ENCODE measurements around the gene ADGRG3.
"Not testable (repeated sequence)": the region's sequence is repeated elsewhere in the genome, so short reads cannot be mapped to it uniquely, and the experiment has no call there.

ADGRG3 gene

DNA sequence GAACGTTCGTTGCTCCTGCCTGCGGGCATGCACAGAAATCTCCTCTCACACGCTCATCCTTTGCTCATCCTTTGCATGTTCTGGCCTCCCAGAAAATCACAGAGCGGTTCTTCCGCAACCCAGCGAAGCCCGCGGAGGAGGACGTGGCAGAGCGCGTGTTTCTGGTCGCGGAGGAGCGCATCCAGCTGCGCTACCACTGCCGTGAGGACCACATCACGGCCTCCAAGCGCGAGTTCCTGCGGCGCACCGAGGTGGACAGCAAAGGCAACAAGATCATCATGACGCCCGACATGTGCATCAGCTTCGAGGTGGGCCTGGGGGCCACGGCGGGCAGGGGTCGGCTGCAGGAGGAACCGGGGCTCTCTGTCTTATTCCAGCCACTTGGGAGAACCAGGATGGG, 57.9 kb downstream of the ADGRG3 start:
- no peak for TF ChIP-seq ZFX (IDR thresholded peaks at IDR 0.05; ENCODE audit: borderline replicate concordance)
- no peak for TF ChIP-seq CTCF (IDR thresholded peaks at IDR 0.05)
- no peak overlapping the region for H3K27ac ChIP-seq

- no peak overlapping the region for H3K27ac ChIP-seq
- TF ChIP-seq ZFX (IDR thresholded peaks at IDR 0.05; ENCODE audit: borderline replicate concordance) (no peak), CTCF (IDR thresholded peaks at IDR 0.05) (no peak)
Observed at GRCh38 chr16:57726433-57726947, 58.4 kb downstream of the ADGRG3 start.

- H3K27ac ChIP-seq = no peak overlapping the region
- TF ChIP-seq ZFX (IDR thresholded peaks at IDR 0.05; ENCODE audit: borderline replicate concordance) (no peak), CTCF (IDR thresholded peaks at IDR 0.05) (no peak)
Observed at GRCh38 chr16:57727610-57728009, 59.5 kb downstream of the ADGRG3 start.

GRCh38 chr16:57728336-57729181, 60.5 kb downstream of the ADGRG3 start:
- TF ChIP-seq CTCF (IDR thresholded peaks at IDR 0.05) (no peak), ZFX (IDR thresholded peaks at IDR 0.05; ENCODE audit: borderline replicate concordance) (no peak)
- H3K27ac ChIP-seq = no peak overlapping the region

DNA sequence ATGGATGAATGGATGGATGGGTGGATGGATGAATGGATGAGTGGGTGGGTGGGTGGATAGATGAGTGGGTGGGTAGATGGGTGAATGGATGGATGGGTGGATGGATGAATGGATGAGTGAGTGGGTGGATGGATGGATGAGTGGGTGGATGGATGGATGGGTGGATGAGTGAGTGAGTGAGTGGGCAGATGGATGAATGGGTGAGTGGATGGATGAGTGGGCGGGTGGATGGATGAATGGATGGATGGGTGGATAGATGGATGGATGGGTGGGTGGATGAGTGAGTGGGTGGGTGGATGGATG, 61.0 kb downstream of the ADGRG3 start:
- H3K27ac ChIP-seq = no peak overlapping the region
- no peak for TF ChIP-seq ZFX (IDR thresholded peaks at IDR 0.05; ENCODE audit: borderline replicate concordance)
- TF ChIP-seq CTCF (IDR thresholded peaks at IDR 0.05) = no peak

GRCh38 chr16:57729852-57730251, 61.7 kb downstream of the ADGRG3 start:
- H3K27ac ChIP-seq = not testable (repeated sequence)

- TF ChIP-seq ZFX (IDR thresholded peaks at IDR 0.05; ENCODE audit: borderline replicate concordance) (no peak), CTCF (IDR thresholded peaks at IDR 0.05) (no peak)
- no peak overlapping the region for H3K27ac ChIP-seq
Observed at GRCh38 chr16:57730771-57731730, 62.9 kb downstream of the ADGRG3 start.
